ENCODE data around the gene XBP1.
"Not testable (repeated sequence)": the region's sequence is repeated elsewhere in the genome, so short reads cannot be mapped to it uniquely, and the experiment has no call there.

Gene XBP1

DNA sequence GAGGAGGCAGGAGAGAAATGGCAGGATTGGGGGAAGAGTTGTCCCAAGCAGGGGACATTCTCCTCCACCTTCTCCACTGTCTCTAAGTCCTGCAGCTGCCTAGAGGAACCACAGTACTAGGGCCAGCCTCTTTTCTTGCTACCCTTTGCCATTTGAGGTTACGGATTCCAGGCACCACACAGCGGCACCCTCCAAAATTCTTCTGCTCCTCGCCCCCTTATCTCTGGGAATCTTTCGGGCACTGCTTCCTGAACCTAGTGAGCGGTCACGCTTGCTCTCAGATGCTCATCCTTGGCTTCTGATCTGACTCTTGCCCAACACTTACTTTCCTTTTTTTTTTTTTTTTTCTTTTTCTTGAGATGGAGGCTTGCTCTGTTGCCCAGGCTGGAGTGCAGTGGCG lies 26.6 kb upstream of the XBP1 start:
- TF ChIP-seq, protein P1, sequence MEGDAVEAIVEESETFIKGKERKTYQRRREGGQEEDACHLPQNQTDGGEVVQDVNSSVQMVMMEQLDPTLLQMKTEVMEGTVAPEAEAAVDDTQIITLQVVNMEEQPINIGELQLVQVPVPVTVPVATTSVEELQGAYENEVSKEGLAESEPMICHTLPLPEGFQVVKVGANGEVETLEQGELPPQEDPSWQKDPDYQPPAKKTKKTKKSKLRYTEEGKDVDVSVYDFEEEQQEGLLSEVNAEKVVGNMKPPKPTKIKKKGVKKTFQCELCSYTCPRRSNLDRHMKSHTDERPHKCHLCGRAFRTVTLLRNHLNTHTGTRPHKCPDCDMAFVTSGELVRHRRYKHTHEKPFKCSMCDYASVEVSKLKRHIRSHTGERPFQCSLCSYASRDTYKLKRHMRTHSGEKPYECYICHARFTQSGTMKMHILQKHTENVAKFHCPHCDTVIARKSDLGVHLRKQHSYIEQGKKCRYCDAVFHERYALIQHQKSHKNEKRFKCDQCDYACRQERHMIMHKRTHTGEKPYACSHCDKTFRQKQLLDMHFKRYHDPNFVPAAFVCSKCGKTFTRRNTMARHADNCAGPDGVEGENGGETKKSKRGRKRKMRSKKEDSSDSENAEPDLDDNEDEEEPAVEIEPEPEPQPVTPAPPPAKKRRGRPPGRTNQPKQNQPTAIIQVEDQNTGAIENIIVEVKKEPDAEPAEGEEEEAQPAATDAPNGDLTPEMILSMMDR (IDR thresholded peaks at IDR 0.05), result no peak
- no peak for TF ChIP-seq ZFX (IDR thresholded peaks at IDR 0.05; ENCODE audit: borderline replicate concordance)
- H3K27ac ChIP-seq, result no peak overlapping the region

DNA sequence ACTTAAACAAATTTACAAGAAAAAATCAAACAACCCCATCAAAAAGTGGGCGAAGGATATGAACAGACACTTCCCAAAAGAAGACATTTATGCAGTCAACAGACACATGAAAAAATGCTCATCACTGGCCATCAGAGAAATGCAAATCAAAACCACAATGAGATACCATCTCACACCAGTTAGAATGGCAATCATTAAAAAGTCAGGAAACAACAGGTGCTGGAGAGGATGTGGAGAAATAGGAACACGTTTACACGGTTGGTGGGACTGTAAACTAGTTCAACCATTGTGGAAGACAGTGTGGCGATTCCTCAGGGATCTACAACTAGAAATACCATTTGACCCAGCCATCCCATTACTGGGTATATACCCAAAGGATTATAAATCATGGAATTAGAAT lies 26.1 kb upstream of the XBP1 start:
- not testable (repeated sequence) for H3K27ac ChIP-seq

DNA sequence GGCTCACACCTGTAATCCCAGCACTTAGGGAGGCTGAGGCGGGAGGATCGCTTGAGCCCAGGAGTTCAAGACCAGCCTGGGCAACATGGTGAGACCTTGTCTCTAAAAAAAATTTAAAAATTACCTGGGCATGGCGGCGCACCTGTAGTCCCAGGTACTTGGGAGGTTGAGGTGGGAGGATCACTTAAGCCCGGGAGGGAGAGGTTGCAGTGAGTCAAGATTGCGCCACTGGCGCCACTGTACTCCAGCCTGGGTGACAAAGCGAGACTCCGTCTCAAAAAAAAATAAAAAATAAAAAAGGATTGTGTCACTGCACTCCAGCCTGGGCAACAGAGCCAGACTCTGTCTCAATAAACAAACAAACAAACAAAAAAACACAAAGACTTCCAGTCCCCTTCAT lies 24.1 kb upstream of the XBP1 start:
- peak overlapping the region; percentile 90 for H3K27ac ChIP-seq

DNA sequence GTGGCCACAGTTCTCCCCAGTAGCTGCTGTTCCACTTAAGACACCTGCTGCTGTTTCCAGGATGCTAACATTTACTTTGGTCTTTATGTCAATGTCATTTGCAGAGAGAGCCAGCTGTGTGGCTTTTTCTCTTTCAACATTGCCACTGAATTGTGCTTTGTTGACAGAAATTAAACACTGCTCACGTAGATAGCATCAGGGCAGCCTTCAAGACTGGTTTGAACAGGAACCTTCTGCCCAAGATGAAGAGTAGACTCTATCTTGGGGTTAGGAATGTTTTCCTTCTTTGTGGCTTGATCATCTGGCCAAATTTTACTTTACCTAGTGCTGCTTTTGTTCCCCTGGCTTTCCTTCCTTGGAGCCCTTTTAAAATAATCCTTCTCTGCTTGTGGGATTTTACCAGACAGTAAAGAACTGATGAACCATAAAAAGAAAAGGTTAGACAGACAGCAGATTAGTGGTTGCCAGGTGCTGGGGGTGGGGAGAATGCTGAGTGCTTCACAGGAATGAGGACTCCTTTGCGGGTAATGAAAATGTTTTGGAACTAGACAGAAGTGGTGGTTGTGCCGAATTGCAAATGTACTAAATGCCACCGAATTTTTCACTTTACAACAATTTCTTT lies 22.7 kb upstream of the XBP1 start:
- TF ChIP-seq ZFX (IDR thresholded peaks at IDR 0.05; ENCODE audit: borderline replicate concordance), result no peak
- TF ChIP-seq, protein P1 (IDR thresholded peaks at IDR 0.05), result no peak
- peak overlapping the region; percentile 90 for H3K27ac ChIP-seq

DNA sequence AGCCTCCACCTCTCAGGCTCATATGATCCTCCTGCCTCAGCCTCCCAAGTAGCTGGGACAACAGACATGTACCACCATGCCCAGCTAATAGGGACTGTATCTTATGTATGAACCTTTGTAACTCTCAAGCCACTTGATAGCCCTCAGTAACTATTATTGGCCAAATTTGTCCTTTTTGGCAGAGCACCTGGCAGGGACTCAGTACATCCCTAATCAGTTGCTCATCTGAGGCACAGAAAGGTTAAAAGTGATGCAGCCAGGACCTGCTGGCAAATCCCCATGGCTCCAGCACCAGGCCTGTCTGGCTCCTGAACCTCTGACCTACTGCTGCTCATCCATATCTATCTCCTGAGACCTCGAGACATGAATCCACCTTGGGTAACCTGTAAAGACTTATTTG lies 21.1 kb upstream of the XBP1 start:
- TF ChIP-seq, protein P1 (IDR thresholded peaks at IDR 0.05), result no peak
- TF ChIP-seq ZFX (IDR thresholded peaks at IDR 0.05; ENCODE audit: borderline replicate concordance), result no peak
- peak overlapping the region; percentile 90 for H3K27ac ChIP-seq

DNA sequence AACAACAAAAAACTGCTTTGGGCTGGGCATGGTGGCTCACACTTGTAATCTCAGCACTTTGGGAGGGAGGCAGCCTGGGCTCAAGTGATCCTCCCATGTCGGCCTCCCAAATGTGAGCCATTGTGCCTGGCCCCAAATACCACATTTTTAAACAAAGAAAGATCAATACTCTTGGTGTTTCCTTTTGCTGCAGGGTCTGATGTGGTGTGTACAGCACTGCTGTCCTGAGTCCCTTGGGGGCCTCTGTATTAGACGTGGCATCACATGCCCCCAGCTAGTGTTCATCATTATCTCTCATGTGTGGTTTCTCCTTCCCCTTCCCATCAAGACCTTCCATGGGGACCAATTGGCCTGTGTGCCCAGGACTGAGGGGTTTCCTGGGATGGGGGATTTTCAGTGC lies 20.5 kb upstream of the XBP1 start:
- peak overlapping the region; percentile 90 for H3K27ac ChIP-seq
- no peak for TF ChIP-seq ZFX (IDR thresholded peaks at IDR 0.05; ENCODE audit: borderline replicate concordance)
- TF ChIP-seq, protein P1 (IDR thresholded peaks at IDR 0.05), result no peak

DNA sequence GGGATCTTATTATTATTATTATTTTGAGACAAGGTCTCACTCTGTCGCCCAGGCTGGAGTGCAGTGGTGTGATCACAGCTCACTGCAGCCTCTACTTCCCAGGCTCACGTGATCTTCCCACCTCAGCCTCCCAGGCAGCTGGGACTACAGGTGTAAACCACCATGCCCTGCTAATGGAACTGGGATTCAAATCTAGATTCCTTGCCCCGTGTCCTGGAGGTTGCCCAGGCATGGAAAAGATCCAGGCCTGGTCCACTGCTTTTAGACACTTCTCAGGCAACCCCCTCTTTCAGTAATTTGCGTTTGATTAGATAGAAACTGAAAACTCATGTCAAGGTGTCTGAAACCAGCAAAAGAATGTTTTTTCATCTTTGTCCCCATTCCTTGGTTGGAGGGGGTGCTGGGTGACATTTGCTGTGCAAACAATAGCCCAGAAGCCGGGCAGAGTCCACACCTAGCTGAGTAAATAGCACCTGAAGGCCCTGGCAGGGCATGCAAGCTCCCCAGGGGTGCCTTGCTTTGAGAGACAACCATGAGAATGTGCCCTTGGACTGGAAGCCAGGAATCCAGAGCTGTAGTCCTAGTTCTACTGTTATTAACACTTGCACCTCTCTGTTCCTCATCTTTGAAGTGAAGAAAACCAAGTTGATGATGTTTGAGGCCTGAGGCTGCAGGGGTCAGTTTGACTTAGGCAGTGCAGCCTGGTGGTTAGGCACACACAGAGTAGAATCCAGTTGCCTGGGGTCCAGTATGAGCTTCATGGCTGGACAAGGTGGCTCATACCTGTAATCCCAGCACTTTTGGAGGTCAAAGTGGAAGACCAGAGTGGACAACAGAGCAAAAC lies 19.1 kb upstream of the XBP1 start:
- no peak for TF ChIP-seq ZFX (IDR thresholded peaks at IDR 0.05; ENCODE audit: borderline replicate concordance)
- TF ChIP-seq, protein P1 (IDR thresholded peaks at IDR 0.05), result no peak
- H3K27ac ChIP-seq, result peak overlapping the region; percentile 87

DNA sequence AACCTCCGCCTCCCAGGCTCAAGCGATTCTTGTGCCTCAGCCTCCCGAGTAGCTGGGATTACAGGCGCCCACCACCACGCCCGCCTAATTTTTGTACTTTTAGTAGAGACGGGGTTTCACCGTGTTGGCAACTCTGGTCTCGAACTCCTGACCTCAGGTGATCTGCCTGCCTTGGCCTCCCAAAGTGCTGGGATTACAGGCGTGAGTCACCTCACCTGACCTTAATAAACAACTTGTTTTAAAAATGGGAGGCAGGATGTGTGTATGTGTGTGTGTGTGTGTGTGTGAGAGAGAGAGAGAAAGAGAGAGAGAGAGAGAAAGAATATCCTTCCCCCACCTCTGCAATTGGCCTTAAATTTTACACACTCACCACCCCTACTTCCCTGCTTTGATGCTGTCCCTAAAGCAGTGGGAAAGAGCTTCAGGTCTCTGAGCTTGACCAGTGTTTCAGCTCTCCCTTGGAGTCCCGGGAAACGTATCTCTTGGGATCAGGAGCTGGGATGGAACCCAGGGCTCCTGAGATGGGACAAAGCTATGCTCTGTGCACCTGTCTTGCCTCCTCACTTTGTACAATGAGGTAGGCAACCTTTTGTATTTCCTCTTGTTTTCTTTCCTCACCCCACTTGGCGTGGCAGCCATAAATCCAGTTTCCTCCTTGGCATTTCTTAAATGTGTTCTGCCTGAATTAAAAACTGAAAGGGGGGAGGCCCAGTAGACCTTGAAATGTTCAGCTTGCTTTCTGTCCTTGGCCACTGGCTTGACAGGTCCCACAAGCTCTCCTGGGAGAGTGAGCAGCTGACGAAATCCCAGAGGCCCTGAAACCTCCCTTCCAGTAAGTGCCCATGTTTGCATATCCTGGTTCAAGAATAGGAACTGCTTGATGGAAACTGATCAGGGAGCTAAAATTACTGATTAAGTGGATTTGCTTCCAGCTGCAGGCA lies 17.8 kb upstream of the XBP1 start:
- TF ChIP-seq, protein P1 (IDR thresholded peaks at IDR 0.05), result no peak
- TF ChIP-seq ZFX (IDR thresholded peaks at IDR 0.05; ENCODE audit: borderline replicate concordance), result no peak
- H3K27ac ChIP-seq, result peak overlapping the region; percentile 87

Measured in 22Rv1 (cell line).